Pulmonary artery endothelial cell (primary cell): ENCODE data around the gene TRPM3. TPM values are rescaled to one million over a fixed set of nuclear protein-coding genes. Genes with fewer than 3 reads are reported as not detected.
"Not testable (repeated sequence)": the region's sequence is repeated elsewhere in the genome, so short reads cannot be mapped to it uniquely, and the experiment has no call there.

Experiments used
- DNase-seq: peaks from one replicate; pipeline ENCODE4 v3.0.0-alpha.2; 2011; ENCODE audit warnings: low read depth, low spot score
- total RNA-seq: library from RNA; depleted of rRNA; stranded (reverse); fragments of >200 nt; gene quantifications from 2 replicates; pipeline ENCODE4 v1.2.3, GENCODE V29; 2014

TRPM3 gene
- total RNA-seq, 1 donor from 2014 or later = 2.9 TPM

DNA sequence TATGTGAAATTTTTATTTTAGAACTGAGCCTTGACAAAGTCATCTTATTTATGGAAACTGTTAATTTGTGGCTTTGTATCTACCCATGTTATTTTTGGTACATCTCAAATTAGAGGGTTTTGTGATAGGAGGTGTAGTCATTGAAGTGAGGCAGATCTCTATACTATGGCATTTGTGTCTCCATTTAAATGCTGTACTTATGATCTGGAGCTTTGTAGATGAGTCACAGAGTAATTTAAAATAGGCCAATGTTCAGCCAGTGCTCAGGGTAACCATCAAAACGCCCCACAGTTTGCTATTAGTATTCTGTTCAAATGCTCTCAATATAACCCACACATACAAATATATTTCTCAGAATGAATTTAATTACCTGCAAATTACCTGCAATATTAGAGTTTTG is 355.5 kb downstream of the TRPM3 start:
- no peak for DNase-seq

DNA sequence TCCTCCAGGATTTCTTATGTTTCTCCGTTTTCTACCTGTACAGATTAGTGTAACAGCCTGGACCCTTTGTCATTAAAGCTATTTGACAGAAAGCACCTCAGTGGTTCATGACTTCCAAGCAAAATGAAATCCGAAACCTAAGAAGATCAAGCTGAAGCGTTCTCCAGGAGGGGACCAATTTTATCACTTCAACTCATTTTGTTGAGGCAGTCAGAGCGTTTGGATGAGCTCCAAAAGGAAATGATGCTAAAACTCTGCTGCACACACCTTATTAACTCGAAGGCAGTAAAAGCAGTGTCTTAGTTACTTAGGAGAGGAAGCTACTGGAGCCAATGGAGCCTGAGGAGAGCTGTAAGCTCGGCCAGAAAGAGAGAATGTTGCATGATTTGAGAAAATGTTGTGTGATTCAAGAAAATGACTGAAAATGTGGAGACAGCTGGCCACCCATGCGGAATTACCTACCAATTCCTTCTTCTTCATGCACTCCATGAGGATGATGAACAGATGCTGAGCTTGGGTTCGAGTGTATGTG is 360.2 kb downstream of the TRPM3 start:
- DNase-seq = no peak

- no peak for DNase-seq
These were observed 361.2 kb downstream of the TRPM3 start for GRCh38 chr9:70760228-70760627.

- DNase-seq = no peak
These were observed 368.1 kb downstream of the TRPM3 start for GRCh38 chr9:70753311-70753710.

GRCh38 chr9:70749066-70749465 is 372.4 kb downstream of the TRPM3 start:
- no peak for DNase-seq

GRCh38 chr9:70747261-70747718 is 374.1 kb downstream of the TRPM3 start:
- no peak for DNase-seq

- no peak for DNase-seq
These were observed 374.7 kb downstream of the TRPM3 start for GRCh38 chr9:70746760-70747159.

DNA sequence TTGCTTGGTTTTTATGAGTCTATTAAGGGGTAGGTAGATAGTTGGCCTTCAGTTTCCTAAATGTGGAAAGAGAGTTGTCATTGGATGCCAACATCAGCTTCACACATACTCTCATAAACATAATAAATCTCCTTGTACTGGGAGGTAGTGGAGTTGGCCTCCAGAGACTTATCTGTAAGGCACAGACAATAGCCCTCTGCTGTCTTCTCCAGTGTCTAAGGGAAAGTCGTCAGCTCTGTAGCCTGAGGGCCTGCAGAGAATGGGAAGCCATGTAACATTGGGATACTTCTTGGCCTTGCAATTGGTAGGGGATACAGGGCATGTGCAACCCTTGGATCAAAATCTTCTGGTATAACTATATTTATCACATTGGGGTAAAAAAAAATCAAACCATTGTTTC is 375.1 kb downstream of the TRPM3 start:
- no peak for DNase-seq

DNA sequence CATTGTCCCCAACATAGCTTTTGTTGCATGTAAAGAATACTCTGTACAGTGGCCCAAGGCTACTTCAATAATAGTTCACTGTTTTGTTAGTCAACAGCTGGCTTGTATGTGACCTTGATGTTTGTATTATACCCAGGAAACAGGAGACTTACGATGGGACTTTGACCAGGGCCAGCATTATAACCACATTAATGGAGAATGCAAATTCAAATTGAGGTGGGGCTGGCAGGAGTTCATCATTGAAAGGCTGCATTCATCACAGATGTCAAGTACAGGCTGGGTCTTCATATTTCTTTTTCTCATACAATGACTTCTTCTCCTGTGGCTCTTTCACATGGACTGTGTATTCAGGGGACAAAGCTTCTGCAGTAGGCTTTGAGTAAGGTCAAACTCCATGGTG is 396.6 kb downstream of the TRPM3 start:
- DNase-seq = not testable (repeated sequence)

DNA sequence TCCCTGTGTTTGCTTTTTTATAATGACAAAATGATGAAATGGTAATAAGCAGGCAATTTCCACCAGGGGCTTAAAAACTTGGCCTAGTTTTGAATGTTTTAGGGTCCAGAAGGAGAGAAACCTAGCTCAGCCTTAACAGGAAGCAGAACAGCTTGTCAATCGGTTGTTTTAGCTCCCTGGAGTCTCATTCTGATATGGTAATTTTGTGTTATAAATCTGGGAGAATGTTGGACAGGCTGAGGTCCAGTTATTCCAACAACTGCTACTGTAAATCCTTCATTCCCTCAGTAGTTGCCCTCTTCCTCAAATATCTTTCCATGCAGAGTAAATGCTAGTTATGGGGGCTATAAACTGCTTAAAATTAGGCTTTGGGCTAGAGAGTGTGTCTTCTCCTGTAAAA is 397.4 kb downstream of the TRPM3 start:
- DNase-seq = not testable (repeated sequence)

GRCh38 chr9:70706797-70707196 is 414.6 kb downstream of the TRPM3 start:
- DNase-seq = not testable (repeated sequence)

DNA sequence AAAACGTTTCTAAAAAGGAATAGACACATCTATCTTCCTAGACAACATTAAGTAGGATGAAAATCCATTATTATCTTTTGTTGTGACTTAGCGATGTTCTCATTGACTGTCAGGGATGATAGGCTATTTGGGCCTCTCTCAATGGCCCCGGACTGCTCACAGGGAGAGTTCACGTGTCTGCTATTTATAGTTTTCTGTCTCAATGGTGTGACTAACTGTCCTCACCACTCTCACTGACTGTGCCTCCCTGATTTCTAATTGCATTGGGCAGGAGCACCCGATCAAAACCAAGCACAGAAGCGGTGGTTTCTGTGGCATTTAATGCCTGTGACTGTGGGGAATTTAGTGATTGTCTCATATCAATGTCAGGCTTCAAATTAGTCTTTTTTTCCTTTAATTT is 420.3 kb downstream of the TRPM3 start:
- DNase-seq = no peak

DNA sequence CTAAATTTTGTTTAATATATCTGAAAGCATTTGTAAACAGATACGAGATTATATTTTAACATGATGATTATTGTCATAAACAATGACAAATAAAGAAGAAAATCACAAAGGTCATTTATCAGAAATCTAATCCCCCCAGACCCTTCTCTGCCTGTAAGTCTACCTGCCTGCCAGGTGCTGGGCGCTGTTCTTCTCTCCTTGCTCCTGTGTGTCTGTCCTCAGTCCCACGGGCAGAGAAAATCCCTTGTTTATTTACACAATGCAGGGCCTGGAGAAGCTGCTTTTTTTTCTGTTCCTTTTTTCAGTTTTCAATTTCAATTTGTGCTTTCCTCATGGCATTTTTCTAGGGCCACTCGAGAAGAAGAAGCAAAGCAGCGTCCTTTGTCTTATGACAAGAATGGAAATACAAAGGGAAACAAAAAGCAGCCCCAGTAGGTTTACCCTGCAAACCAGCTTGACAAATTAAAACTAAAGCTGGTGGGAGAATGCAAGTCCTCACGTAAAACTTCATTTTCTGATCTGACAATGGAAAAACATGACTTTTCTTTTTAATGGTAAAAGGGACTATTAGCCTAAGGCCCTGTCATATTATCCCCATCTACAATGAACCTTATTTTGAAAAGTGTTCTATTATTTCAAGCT is 424.6 kb downstream of the TRPM3 start:
- DNase-seq = no peak

- no peak for DNase-seq
These were observed 426.7 kb downstream of the TRPM3 start for GRCh38 chr9:70694758-70695157.

DNA sequence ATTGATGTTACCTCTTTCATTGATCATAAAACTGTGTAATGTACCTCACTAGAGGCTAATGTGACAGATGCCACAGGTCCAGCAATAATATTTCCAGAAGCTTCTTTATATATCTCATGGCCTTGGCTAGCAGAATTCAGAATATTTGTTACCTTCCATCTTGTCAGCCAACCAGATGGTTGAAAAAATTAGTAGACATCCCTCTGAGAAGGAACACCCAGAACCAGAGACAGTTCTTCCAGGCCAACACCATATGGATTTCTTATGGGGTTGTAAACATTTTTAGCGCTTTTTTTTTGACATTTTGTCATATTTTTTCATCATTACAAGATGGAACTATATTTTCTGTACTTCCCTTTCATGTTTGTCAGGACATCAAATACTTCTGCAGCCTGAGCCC is 428.2 kb downstream of the TRPM3 start:
- DNase-seq = no peak

GRCh38 chr9:70692431-70692830 is 429.0 kb downstream of the TRPM3 start:
- no peak for DNase-seq

GRCh38 chr9:70688704-70689103 is 432.7 kb downstream of the TRPM3 start:
- no peak for DNase-seq

GRCh38 chr9:70683841-70684240 is 437.6 kb downstream of the TRPM3 start:
- no peak for DNase-seq

- DNase-seq = no peak
These were observed 439.1 kb downstream of the TRPM3 start for GRCh38 chr9:70682298-70682697.

- DNase-seq = no peak
These were observed 441.6 kb downstream of the TRPM3 start for GRCh38 chr9:70679845-70680244.

DNA sequence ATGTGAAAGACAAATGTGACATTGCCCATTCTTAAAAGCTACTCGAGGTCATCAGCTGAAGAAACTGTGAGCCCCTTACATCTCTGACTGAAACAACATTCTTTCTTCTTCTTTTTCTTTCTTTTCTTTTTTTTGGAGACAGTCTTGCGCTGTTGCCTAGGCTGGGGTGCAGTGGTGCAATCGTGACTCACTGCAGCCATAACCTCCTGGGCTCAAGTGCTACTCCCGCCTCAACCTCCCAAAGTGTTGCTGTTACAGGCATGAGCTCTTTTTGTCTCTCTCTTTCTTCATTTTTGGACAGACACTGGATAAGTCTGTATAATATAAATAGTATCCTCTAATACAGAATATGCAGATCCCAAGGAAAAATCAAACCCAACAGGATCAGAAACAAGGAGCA is 443.3 kb downstream of the TRPM3 start:
- no peak for DNase-seq

DNA sequence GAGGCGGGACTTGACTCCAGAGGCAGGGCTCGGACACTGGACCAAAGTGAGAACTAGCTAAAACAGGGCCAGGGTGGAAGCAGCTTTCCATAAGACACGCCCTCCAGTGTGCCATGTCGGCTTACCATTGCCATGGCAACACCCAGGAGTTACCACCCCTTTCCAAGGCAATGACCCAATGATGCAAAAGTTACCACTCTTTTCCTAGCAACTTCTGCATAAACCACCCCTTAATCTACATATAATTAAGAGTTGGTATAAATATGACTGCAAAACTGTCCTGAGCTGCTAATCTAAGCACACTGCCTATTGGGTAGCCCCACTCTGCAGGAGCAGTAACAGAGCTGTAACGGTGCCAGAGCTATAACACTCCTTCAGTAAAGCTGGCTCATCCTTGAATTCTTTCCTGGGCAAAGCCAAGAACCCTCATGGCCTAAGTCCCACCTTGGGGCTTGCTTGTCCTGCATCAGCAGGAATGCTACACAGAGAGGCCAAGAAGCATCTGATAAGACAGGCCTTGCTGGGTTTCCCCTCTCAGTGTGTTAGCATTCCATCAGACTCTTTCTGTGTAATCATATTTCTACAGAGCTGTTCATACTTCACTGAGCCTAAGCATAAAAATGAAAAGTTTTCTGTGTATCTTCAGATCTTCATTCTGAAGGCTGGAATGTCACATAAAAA is 444.2 kb downstream of the TRPM3 start:
- DNase-seq = no peak

DNA sequence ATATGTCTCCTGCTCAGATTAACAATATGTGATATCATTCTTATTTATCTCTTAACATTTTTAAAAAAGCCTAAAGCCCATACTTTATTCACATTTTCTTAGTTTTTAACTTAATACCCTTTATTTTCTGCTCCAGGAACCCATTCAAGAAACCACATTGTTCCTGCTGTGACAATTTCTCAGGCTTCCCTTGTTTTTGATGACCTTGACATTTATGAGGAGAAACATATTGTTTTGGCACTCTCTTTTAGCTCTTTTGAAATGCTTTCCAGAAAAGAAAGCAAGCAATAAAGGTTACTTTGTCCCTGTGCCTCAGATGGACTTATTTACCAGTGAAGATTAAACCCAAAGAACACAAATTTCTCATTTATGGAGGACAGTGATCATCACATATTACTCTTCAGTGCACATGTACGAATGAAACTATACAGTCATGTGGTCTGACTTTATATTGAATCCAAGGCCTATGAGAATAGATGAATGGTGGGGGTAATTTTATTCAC is 445.5 kb downstream of the TRPM3 start:
- no peak for DNase-seq
